ENCODE results near the gene ARF6. TPM values are rescaled to one million over a fixed set of nuclear protein-coding genes. Genes with fewer than 3 reads are reported as not detected.
A peak's percentile ranks its signal among the peaks of the same experiment; 100 is the strongest.
"Not testable (repeated sequence)": the region's sequence is repeated elsewhere in the genome, so short reads cannot be mapped to it uniquely, and the experiment has no call there.

ARF6 gene
- total RNA-seq, 1 donor from 2014 or later: 61.5 TPM

DNA sequence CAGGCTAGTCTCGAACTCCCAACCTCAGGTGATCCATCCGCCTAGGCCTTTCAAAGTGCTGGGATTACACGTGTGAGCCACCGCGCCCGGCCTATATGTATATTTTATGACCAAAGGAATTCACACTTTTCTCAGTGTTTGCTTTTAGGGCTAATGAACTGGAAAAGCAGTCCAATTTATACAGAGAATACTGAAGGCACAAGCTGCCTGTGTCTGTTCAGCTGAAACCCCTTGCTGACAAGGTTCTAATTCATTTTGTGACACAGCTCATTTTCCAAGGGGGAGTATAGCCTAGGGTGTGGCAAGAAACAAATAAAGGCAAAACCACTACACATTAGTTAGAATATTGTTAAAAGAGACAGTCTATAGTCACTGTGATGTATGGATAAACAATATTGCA is 22.0 kb upstream of the ARF6 start:
- Histone ChIP-seq H3K9me3 (no peaks in the 10 kb centered on the region), H3K27ac (no peak overlapping the region), H3K4me1 (peaks cover 8% of the 10 kb centered on the region), H3K4me3 (no peak overlapping the region), H3K36me3 (no peaks in the 10 kb centered on the region), H3K27me3 (no peaks in the 10 kb centered on the region)
- DNase-seq (no peak), ATAC-seq (no peak)
- TF ChIP-seq, protein P1, sequence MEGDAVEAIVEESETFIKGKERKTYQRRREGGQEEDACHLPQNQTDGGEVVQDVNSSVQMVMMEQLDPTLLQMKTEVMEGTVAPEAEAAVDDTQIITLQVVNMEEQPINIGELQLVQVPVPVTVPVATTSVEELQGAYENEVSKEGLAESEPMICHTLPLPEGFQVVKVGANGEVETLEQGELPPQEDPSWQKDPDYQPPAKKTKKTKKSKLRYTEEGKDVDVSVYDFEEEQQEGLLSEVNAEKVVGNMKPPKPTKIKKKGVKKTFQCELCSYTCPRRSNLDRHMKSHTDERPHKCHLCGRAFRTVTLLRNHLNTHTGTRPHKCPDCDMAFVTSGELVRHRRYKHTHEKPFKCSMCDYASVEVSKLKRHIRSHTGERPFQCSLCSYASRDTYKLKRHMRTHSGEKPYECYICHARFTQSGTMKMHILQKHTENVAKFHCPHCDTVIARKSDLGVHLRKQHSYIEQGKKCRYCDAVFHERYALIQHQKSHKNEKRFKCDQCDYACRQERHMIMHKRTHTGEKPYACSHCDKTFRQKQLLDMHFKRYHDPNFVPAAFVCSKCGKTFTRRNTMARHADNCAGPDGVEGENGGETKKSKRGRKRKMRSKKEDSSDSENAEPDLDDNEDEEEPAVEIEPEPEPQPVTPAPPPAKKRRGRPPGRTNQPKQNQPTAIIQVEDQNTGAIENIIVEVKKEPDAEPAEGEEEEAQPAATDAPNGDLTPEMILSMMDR (IDR thresholded peaks at IDR 0.05): no peak
- intact Hi-C loops (cut with DNase I): no loop called here

DNA sequence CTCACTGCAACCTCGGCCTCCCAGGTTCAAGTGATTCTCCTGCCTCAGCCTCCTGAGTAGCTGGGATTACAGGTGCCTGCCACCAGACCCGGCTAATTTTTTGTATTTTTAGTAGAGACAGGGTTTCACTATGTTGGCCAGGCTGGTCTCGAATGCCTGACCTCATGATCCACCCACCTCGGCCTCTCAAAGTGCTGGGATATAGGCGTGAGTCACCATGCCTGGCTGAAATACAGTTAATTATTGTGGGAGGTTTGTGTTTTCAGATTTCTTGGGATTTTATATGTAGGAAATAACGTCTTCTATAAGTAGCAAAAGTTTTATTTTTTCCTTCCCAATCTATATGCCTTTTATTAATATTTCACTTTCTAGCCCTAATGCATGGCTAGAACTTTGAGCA is 19.3 kb upstream of the ARF6 start:
- H3K36me3 ChIP-seq: not testable (repeated sequence)

DNA sequence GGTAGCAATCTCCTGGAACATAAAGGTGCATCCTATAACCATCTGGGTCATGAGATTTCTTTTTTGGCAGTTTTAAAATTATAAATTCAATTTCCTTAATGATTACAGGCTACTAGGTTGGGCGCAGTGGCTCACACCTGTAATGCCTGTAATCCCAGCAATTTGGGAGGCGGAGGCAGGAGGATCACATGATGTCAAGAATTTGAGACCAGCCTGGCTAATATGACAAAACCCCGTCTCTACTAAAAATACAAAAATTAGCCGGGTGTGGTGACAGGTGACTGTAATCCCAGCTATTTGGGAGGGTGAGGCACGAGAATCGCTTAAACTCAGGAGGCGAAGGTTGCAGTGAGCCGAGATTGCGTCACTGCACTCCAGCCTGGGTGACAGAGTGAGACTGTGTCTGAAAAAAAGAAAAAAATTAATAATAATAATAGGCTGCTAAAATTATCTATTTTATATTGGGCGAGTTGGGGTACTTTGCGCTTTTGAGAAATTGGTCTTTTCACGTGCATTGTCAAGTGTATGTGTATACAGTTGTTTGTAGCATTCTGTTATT is 17.2 kb upstream of the ARF6 start:
- Histone ChIP-seq H3K9me3 (no peaks in the 10 kb centered on the region), H3K36me3 (no peaks in the 10 kb centered on the region), H3K27ac (no peak overlapping the region), H3K27me3 (no peaks in the 10 kb centered on the region), H3K4me1 (no peaks in the 10 kb centered on the region), H3K4me3 (no peak overlapping the region)
- no peak for DNase-seq
- TF ChIP-seq, protein P1 (IDR thresholded peaks at IDR 0.05): no peak
- intact Hi-C loops (cut with DNase I): no loop called here
- ATAC-seq: no peak

More for the DNA sequence above, 19.3 kb upstream of the ARF6 start:
- H3K4me3 ChIP-seq; ATAC-seq; H3K27ac ChIP-seq; H3K27me3 ChIP-seq; H3K4me1 ChIP-seq; DNase-seq; intact Hi-C loops (cut with DNase I); H3K9me3 ChIP-seq: not testable (repeated sequence)

DNA sequence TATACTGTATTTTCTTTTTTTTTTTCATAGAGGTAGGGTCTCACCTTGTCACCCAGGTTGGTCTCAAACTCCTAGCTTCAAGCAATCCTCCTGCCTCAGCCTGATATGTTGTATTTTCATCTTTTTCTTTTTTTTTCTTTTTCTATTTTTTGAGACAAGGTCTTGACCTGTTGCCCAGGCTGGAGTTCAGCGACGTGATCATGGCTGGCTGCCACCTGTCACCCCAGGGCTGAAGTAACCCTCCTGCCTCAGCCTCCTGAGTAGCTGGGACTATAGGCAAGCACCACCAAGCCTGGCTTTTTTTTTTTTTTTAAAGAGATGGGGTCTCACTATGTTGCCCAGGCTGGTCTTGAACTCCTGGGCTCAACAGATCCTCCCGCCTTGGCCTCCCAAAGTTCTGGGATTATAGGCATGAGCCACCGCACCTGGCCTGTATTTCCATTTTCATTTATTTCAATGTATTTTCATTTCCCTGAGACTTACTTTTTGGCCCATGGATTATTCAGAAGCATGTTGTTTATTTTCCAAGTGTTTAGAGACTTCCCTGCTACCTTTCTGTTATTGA is 16.2 kb upstream of the ARF6 start:
- H3K27ac ChIP-seq: no peak overlapping the region
- ATAC-seq (no peak), DNase-seq (no peak)
- H3K4me1 ChIP-seq: no peaks in the 10 kb centered on the region
- H3K27me3 ChIP-seq: no peaks in the 10 kb centered on the region
- TF ChIP-seq, protein P1 (IDR thresholded peaks at IDR 0.05): no peak
- H3K36me3 ChIP-seq: no peaks in the 10 kb centered on the region
- H3K9me3 ChIP-seq: no peaks in the 10 kb centered on the region
- intact Hi-C loops (cut with DNase I): no loop called here
- no peak overlapping the region for H3K4me3 ChIP-seq

DNA sequence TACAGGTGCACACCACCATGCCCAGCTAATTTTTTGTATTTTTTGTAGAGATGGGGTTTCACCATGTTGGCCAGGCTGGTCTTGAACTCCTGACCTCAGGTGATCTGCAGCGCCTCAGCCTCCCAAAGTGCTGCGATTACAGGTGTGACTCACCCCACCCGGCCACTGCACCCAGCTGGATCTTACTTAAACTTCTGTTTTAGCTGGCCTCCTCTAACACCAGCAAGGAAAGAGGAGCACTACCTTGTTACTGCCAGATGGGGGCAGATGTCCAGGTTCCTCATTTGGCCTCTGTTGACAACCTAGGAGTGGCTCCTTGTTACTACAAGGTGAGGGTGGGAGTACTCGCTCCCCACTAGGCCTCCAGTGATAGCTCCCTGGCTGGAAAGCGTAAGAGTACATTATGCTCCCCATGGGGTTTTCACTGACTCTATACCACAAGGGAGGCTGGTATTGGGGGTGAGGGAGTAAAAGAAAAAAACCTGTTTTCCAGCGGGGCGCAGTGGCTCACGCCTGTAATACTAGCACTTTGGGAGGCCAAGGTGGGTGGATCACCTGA is 13.2 kb upstream of the ARF6 start:
- Histone ChIP-seq H3K4me3 (no peak overlapping the region), H3K4me1 (no peaks in the 10 kb centered on the region), H3K27ac (no peak overlapping the region), H3K27me3 (no peaks in the 10 kb centered on the region), H3K36me3 (no peaks in the 10 kb centered on the region), H3K9me3 (no peaks in the 10 kb centered on the region)
- ATAC-seq: peak; percentile 97
- no peak for DNase-seq
- TF ChIP-seq, protein P1 (IDR thresholded peaks at IDR 0.05): peak; percentile 66
- intact Hi-C loops (cut with DNase I): no loop called here

DNA sequence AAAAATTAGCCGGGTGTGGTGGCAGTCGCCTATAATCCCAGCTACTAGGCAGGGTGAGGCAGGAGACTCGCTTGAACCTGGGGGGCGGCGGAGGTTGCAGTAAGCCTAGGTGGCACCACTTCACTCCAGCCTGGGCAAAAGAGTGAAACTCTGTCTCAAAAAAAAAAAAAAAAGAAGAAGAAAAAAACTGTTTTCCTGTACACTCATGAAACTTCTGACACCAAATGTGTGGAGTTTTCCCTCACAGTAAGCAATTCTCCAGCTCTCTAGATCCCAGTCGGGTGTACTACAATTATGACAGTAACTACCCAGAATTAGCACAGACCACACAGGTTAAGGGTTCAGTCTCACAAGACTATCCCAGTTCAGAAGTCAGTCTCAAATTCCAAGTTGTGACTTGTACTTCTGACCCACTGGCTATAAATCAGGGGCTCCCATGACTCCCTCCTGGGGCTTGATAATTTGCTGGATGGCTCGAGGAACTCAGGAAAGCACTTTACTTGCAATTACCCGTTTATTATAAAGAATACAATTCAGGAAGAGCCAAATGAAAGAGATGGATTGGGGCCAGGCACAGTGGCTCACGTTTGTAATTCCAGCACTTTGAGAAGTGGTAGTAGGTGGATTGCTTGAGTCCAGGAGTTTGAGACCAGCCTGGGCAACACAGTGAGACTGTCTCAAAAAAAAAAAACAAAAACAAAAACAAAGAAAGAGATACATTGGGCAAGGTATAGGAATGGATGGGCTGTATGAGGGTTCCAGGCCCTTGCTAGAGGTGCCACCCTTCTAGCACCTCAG is 12.4 kb upstream of the ARF6 start:
- DNase-seq: no peak
- TF ChIP-seq, protein P1 (IDR thresholded peaks at IDR 0.05): no peak
- no peaks in the 10 kb centered on the region for H3K9me3 ChIP-seq
- no peak for ATAC-seq
- intact Hi-C loops (cut with DNase I): no loop called here
- H3K27me3 ChIP-seq: no peaks in the 10 kb centered on the region
- H3K27ac ChIP-seq: no peak overlapping the region
- no peak overlapping the region for H3K4me3 ChIP-seq
- H3K4me1 ChIP-seq: no peaks in the 10 kb centered on the region
- no peaks in the 10 kb centered on the region for H3K36me3 ChIP-seq
